T-helper 2 cell treated with Interferon-gamma antibody and Interleukin-4, amounts not matched to agents 100 ng/mL and 5 ng/mL, for 36 hours (primary cell): ENCODE results near the gene PSPC1. TPM values are rescaled to one million over a fixed set of nuclear protein-coding genes. Genes with fewer than 3 reads are reported as not detected.
"Not testable (repeated sequence)": the region's sequence is repeated elsewhere in the genome, so short reads cannot be mapped to it uniquely, and the experiment has no call there.

Experiments
- intact Hi-C: fragments of 100-400 bp; cut with micrococcal nuclease; formaldehyde crosslinking; loops from one replicate; pipeline ENCODE4 v1.15.1; 2023
- total RNA-seq: library from RNA; stranded (reverse); gene quantifications from 2 replicates; pipeline ENCODE4 v1.2.3, GENCODE V29; 2022

PSPC1 gene
- total RNA-seq, 1 donor from 2014 or later: 62.5 TPM

DNA sequence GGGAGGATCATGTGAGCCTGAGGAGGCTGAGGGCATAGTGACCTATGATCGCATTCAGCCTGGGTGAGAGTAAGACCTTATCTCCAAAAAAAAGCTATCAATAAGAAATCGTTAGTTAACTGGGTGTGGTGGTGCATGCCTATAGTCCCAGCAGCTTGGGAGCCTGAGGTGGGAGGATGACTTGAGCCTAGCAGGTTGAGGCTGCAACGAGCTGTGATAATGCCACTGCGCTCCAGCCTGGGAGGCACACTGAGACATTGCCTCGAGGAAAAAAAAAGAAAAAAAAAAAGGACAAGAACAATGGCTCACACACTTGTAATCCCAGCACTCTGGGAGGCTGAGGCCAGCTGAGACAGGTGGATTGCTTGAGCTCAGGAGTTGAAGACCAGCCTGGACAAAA lies 16.2 kb downstream of the PSPC1 start:
- intact Hi-C loops: no loop called here

GRCh38 chr13:19764237-19764636 lies 18.5 kb downstream of the PSPC1 start:
- intact Hi-C loops: no loop called here

DNA sequence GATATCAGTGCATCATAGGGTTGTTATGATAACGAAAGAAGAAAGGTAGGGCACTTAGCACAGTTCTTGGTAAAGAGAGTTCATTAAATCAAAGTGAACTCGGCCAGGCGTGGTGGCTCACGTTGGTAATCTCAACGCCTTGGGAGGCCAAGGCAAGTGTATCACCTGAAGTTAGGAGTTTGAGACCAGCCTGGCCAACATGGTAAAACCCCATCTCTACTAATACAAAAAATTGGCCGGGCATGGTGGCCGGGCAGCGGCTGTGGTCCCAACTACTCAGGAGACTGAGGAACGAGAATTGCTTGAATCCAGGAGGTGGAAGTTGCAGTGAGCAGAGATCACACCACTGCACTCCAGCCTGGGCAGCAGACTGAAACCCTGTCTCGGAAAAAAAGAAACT lies 19.1 kb downstream of the PSPC1 start:
- intact Hi-C loops: no loop called here

GRCh38 chr13:19759669-19760068 lies 23.1 kb downstream of the PSPC1 start:
- intact Hi-C loops: no loop called here

- intact Hi-C loops: no loop called here
Observed at GRCh38 chr13:19742643-19743042, 40.1 kb downstream of the PSPC1 start.

GRCh38 chr13:19737844-19738557 lies 44.7 kb downstream of the PSPC1 start:
- intact Hi-C loops: no loop called here

DNA sequence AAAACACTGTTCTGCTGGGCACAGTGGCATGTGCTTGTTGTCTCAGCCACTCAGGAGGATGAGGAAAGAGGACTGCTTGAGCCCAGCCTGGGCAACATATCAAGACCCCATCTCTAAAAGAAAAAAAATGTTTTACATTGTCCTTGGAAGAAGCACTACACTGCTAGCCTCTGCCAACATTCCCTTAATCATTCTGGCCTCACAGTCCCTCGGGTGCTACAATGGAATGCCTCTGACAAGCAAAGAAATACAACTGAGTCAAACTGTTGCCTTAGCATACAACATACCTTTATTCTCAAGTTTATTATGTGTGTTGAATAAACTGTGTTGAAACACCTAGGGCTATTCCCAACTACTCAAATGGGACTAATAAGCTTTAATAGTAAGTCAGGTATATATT lies 56.1 kb downstream of the PSPC1 start:
- intact Hi-C loops: no loop called here

DNA sequence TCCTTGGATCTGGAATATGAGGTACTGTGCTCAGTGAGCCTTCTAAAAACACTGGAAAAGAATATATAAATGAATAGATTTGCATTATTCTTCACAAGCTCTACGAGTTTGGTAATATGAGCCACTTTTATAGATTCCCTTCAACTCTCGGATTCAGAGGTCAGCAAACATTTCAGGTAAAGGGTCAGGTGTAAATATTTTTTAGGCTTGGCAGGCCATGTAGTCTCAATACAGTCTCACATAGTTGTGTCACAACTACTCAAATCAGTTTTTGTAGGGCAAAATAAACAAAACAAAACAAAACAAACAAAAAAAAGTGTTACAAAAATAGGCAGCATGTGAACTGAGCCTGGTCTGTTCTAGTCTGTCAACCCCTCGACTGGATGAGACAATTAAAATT lies 57.4 kb downstream of the PSPC1 start:
- intact Hi-C loops: no loop called here

DNA sequence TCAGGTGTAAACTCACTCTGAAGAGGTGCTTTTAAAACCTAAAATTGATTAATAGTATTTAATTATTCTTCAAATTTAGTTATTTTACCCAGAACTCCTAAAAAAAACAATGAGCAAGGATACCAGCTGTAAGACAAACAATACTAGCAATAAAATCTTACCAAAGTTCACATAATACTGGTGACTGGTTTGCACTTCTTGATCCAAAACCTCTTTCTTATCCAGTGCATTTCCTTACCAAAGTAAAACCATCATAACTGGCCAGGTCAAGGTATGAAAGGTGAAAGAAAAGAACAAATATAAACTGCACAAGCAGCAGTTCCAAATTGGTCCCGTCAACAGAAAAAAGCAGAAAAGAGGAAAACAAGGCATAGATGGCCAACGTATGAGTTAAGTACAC lies 62.7 kb downstream of the PSPC1 start:
- intact Hi-C loops: no loop called here

DNA sequence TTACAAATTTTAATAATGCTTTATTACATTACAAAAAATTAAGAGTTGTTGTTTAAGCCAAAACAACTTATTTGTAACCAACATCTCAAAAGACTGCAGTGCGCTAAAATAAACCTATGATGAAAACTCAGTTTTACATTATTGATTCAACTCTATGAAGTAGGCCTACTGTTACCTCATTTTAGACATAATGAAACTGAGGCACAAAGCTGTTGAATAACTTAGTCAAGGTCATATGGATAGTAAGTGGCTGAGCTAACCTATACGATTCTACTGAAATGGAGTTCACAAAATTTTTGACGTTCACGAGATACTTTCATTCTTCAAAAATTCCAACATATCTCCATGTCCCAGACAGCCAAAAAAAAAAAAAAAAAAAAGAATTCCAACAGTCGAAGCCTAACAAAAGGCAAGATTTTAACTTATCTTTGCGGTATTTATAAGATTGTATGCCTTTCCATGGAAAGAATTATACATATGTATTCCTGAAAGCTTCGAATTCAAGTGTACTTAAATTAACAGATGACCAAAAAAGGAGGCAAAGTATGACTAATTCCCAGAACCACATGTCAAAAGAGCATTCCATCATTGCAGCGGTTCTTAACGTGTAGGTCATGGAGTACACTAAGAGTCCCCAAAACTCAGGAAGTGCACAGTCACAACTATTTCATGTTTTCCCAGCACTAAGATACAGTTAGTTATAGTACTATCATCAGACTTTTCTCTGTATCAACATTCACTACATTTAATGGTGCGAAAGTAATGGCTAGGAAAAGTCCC lies 69.4 kb downstream of the PSPC1 start:
- intact Hi-C loops: no loop called here

GRCh38 chr13:19709782-19710181 lies 73.0 kb downstream of the PSPC1 start:
- intact Hi-C loops: not testable (repeated sequence)

DNA sequence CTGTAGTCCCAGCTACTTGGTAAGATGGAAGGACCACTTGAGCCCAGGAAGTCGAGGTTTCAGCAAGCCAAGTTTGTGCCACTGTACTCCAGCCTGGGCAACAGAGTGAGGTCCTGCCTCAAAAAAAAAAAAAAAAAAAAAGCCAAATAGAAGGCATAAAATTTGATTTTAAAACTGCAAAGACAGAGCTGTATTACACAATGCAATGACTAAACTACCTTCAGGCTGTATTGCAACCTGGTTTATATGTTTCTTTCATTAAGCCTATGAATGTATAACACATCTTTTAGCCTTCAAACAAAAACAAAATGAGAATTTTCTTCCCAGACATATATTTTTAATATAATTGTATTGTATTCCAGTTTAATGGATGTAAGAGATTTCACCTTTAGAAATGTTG lies 73.7 kb downstream of the PSPC1 start:
- intact Hi-C loops: not testable (repeated sequence)

- intact Hi-C loops: not testable (repeated sequence)
Observed at GRCh38 chr13:19704256-19704655, 78.5 kb downstream of the PSPC1 start.

GRCh38 chr13:19701619-19702018 lies 81.1 kb downstream of the PSPC1 start:
- intact Hi-C loops: not testable (repeated sequence)

DNA sequence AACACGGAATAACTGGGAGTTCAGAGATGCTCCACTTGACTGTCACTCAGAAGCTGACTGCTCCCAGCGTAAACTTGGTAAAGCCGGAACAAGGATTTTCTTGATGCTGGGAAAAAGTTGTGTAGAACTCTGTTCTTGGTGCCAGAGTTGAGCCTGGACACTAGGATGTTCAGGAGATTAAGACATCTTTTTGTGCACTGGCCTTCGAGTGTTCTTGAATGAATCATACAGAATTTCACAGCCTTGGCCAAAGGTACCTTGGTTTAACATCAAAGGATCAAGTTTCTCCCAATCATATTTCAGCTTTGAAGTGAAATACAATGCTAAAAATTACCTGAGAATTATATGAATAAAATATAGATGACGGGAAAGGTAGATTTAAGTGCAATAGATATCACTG lies 81.8 kb downstream of the PSPC1 start:
- intact Hi-C loops: not testable (repeated sequence)

DNA sequence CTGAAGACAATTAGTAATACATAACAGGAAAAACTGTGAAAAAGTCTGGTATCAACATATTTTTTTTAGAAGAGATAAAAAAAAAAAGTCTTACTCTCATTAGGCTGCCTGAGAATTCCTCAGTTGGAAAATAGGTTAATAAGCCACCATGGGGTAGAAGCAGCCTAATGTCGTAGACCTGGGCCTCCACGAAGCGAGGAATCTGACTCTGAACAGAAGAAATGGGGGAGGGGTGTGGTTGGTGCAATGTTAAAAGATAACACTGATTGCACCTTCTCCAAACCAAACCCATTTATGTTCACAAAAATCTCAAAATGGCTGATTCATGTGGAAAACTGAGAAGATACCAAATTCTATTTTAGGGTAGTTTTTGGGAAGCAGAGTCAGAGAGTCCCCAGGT lies 86.9 kb downstream of the PSPC1 start:
- intact Hi-C loops: loop anchor here (5.0 to 10.0 kb wide), 2 partner anchors 86 to 169 kb away; partner anchors contain the start of genes PSPC1 and ZMYM5

- intact Hi-C loops: loop anchor here (5.0 to 10.0 kb wide), 2 partner anchors 87 to 169 kb away; partner anchors contain the start of genes PSPC1 and ZMYM5
Observed at GRCh38 chr13:19695428-19695827, 87.3 kb downstream of the PSPC1 start.

- intact Hi-C loops: loop anchor here (10.0 kb wide), 1 partner anchor 173 kb away; the partner anchor contains the start of gene ZMYM5
Observed at GRCh38 chr13:19691447-19691846, 91.3 kb downstream of the PSPC1 start.

DNA sequence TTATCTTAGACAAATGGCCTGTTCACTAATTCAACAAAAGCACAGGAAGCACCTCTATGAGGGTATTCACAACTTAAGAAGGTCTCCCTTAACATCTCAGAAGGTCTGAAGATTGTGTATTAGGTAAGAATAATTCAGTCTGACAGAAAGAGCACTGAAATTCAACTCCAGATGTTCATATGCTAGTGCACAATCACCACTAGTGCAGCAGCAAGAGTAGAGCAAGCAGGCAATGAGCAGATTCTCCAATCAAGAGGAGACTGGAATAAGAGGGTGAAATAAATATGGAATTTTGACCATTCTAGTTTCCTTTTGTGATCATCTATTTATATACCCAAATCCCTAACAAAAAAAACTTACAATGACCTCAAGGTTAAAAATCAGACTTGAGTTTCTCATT lies 97.3 kb downstream of the PSPC1 start:
- intact Hi-C loops: no loop called here

GRCh38 chr13:19685034-19685433 lies 97.7 kb downstream of the PSPC1 start:
- intact Hi-C loops: no loop called here

- intact Hi-C loops: no loop called here
Observed at GRCh38 chr13:19681517-19681916, 101.2 kb downstream of the PSPC1 start.

- intact Hi-C loops: no loop called here
Observed at GRCh38 chr13:19680751-19681150, 102.0 kb downstream of the PSPC1 start.

DNA sequence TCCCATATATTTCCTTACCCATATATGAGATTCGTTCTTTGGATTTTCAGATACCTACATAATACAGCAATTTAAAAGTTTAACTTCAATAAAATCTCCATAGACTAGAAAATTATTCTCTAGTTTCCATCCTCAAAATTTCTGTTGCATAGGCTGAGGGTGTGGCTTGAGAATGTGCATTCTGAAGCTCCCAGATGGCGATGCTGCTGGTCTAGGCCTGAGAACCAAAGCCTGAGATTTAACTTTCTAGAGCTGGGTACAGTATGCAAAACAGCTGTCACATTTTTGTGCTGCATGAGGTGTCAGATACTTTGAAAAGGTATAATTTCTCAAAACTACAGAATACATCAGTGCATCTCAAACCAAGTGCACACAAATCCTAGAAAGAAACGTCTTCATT lies 106.6 kb downstream of the PSPC1 start:
- intact Hi-C loops: no loop called here
